SK-N-SH treated with all-trans-retinoic acid at 6 μM for 48 hours (cell line): ENCODE results near the gene RPL32.

Experiments used
- ATAC-seq: fragments of 200-7000 bp; cut with Tn5 transposase; 3 replicates; pipeline ENCODE4 v1.9.1; 2020; ENCODE audit warnings: mild to moderate bottlenecking, moderate library complexity
- ARNTL ChIP-seq: fragments of 450-650 bp; formaldehyde crosslinking; IDR thresholded peaks from 2 replicates; pipeline ENCODE4 v1.5.0; 2020; ENCODE audit warnings: low read depth, mild to moderate bottlenecking, moderate library complexity, borderline replicate concordance
- BACH2 ChIP-seq: fragments of 250-450 bp; sonication (Bioruptor Pico); IDR thresholded peaks from 2 replicates; pipeline ENCODE4 v1.9.0; 2021; ENCODE audit warnings: mild to moderate bottlenecking, borderline replicate concordance
- CREB5 ChIP-seq: fragments of 250-450 bp; sonication (Bioruptor Pico); IDR thresholded peaks from 2 replicates; pipeline ENCODE4 v1.5.1; 2020; ENCODE audit warnings: low read depth, mild to moderate bottlenecking, moderate library complexity
- CSRNP3 ChIP-seq: fragments of 250-450 bp; sonication (Bioruptor Pico); IDR thresholded peaks from 2 replicates; pipeline ENCODE4 v1.5.1; 2021; ENCODE audit warnings: mild to moderate bottlenecking, moderate library complexity
- ESRRG ChIP-seq: fragments of 250-450 bp; sonication (Bioruptor Pico); IDR thresholded peaks from 2 replicates; pipeline ENCODE4 v1.6.1; 2021; ENCODE audit warnings: mild to moderate bottlenecking
- GLIS3 ChIP-seq: fragments of 250-450 bp; sonication (Bioruptor Pico); IDR thresholded peaks from 2 replicates; pipeline ENCODE4 v1.5.0; 2020; ENCODE audit warnings: mild to moderate bottlenecking, moderate library complexity
- ISL1 ChIP-seq: fragments of 250-450 bp; sonication (Bioruptor Pico); IDR thresholded peaks from 2 replicates; pipeline ENCODE4 v2.1.2; 2022; ENCODE audit warnings: mild to moderate bottlenecking, moderate library complexity
- OSR1 ChIP-seq: fragments of 250-450 bp; sonication (Bioruptor Pico); IDR thresholded peaks from 2 replicates; pipeline ENCODE4 v1.8.0; 2022; ENCODE audit warnings: moderate library complexity, mild to moderate bottlenecking, inconsistent platforms
- PATZ1 ChIP-seq: fragments of 250-450 bp; sonication (Bioruptor Pico); IDR thresholded peaks from 2 replicates; pipeline ENCODE4 v1.8.0; 2020; ENCODE audit warnings: mild to moderate bottlenecking, moderate library complexity, borderline replicate concordance
- PPARA ChIP-seq: fragments of 250-450 bp; sonication (Bioruptor Pico); IDR thresholded peaks from 2 replicates; pipeline ENCODE4 v1.5.0; 2020; ENCODE audit warnings: mild to moderate bottlenecking, borderline replicate concordance
- RARB ChIP-seq: fragments of 250-450 bp; sonication (Bioruptor Pico); IDR thresholded peaks from 2 replicates; pipeline ENCODE4 v1.8.0; 2021; ENCODE audit warnings: mild to moderate bottlenecking, moderate library complexity
- TCF4 ChIP-seq: fragments of 250-450 bp; sonication (Bioruptor Pico); IDR thresholded peaks from 2 replicates; pipeline ENCODE4 v1.8.0; 2021; ENCODE audit warnings: mild to moderate bottlenecking, moderate library complexity, borderline replicate concordance
- TOX ChIP-seq: fragments of 250-450 bp; sonication (Bioruptor Pico); IDR thresholded peaks from 2 replicates; pipeline ENCODE4 v1.8.0; 2021; ENCODE audit warnings: mild to moderate bottlenecking, moderate library complexity, borderline replicate concordance
- ZFP3 ChIP-seq: fragments of 250-450 bp; sonication (Bioruptor Pico); IDR thresholded peaks from 2 replicates; pipeline ENCODE4 v1.5.0; 2020; ENCODE audit warnings: mild to moderate bottlenecking, moderate library complexity
- ZNF565 ChIP-seq: fragments of 450-650 bp; formaldehyde crosslinking; conservative IDR thresholded peaks from 2 replicates; pipeline ENCODE4 v1.5.0; 2020; ENCODE audit warnings: low read depth, mild to moderate bottlenecking, moderate library complexity
- ZNF70 ChIP-seq: fragments of 450-650 bp; formaldehyde crosslinking; IDR thresholded peaks from 2 replicates; pipeline ENCODE4 v1.5.0; 2020; ENCODE audit warnings: mild to moderate bottlenecking, moderate library complexity
- ZNF8 ChIP-seq: fragments of 450-650 bp; formaldehyde crosslinking; IDR thresholded peaks from 2 replicates; pipeline ENCODE4 v1.5.0; 2020; ENCODE audit warnings: mild to moderate bottlenecking, moderate library complexity
- TF ChIP-seq, protein P1 (sequence below): fragments of 250-450 bp; sonication (Bioruptor Pico); IDR thresholded peaks from 2 replicates; pipeline ENCODE4 v1.5.0; 2020; ENCODE audit warnings: mild to moderate bottlenecking, moderate library complexity

The RPL32 gene

GRCh38 chr3:12884790-12885582 lies 43.6 kb upstream of the RPL32 start:
- no peak for ATAC-seq
- TF ChIP-seq ZNF565 (no peak), ISL1 (CRISPR knock-in tag) (no peak), TOX (CRISPR knock-in tag) (no peak), TCF4 (no peak), RARB (no peak), CREB5 (no peak)
- TF ChIP-seq, protein P1, sequence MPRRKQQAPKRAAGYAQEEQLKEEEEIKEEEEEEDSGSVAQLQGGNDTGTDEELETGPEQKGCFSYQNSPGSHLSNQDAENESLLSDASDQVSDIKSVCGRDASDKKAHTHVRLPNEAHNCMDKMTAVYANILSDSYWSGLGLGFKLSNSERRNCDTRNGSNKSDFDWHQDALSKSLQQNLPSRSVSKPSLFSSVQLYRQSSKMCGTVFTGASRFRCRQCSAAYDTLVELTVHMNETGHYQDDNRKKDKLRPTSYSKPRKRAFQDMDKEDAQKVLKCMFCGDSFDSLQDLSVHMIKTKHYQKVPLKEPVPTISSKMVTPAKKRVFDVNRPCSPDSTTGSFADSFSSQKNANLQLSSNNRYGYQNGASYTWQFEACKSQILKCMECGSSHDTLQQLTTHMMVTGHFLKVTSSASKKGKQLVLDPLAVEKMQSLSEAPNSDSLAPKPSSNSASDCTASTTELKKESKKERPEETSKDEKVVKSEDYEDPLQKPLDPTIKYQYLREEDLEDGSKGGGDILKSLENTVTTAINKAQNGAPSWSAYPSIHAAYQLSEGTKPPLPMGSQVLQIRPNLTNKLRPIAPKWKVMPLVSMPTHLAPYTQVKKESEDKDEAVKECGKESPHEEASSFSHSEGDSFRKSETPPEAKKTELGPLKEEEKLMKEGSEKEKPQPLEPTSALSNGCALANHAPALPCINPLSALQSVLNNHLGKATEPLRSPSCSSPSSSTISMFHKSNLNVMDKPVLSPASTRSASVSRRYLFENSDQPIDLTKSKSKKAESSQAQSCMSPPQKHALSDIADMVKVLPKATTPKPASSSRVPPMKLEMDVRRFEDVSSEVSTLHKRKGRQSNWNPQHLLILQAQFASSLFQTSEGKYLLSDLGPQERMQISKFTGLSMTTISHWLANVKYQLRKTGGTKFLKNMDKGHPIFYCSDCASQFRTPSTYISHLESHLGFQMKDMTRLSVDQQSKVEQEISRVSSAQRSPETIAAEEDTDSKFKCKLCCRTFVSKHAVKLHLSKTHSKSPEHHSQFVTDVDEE (CRISPR knock-in tag): no peak

DNA sequence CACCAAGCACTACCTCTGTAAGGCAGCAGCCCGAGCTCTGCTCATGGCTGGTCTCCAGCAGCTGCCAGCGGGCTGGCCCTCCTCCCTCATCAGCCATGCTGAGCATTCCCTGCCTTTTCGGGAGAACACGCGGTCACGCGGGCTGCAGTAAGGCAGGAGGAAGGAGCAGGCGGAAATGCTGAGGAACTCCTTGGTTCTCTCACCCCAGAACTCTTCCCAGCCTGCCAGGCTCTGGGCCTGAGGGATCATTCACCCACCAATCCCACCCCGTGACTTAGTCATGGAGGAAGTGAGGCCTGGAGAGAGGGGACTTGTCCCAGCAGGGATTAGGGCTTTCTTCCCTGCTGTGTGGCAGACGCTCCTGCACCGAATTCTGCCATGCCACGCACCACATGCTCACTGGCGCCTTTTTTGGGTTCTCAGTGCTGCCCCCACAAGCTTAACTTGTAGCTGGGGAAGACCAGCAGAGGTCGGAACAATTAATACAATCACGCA lies 42.9 kb upstream of the RPL32 start:
- no peak for ATAC-seq

GRCh38 chr3:12882336-12883310 lies 41.3 kb upstream of the RPL32 start:
- no peak for ATAC-seq
- TF ChIP-seq TCF4: no peak
- no peak for TF ChIP-seq ZNF8 (CRISPR knock-in tag)
- TF ChIP-seq PATZ1 (CRISPR knock-in tag): no peak
- no peak for TF ChIP-seq ZNF70 (CRISPR knock-in tag)
- TF ChIP-seq PPARA (CRISPR knock-in tag): no peak
- TF ChIP-seq OSR1 (CRISPR knock-in tag): no peak
- no peak for TF ChIP-seq ARNTL (CRISPR knock-in tag)
- TF ChIP-seq BACH2: no peak
- no peak for TF ChIP-seq GLIS3 (CRISPR knock-in tag)
- TF ChIP-seq CREB5: no peak
- TF ChIP-seq ZFP3 (CRISPR knock-in tag): no peak
- TF ChIP-seq CSRNP3: no peak
- TF ChIP-seq TOX (CRISPR knock-in tag): no peak
- TF ChIP-seq ISL1 (CRISPR knock-in tag): no peak

More for the DNA sequence above, 42.9 kb upstream of the RPL32 start:
- TF ChIP-seq PATZ1 (CRISPR knock-in tag) (no peak), CSRNP3 (no peak), GLIS3 (CRISPR knock-in tag) (no peak), ESRRG (no peak)
- TF ChIP-seq, all 23 proteins: peak for 0
